A204.1 (cell line): ENCODE measurements around the gene MICAL1.

Experiments
- FAIRE-seq: peaks from 2 replicates; lab custom pipeline; 2012; peaks lifted over from hg19 to GRCh38; lab: Jason Lieb, UNC

Gene MICAL1

DNA sequence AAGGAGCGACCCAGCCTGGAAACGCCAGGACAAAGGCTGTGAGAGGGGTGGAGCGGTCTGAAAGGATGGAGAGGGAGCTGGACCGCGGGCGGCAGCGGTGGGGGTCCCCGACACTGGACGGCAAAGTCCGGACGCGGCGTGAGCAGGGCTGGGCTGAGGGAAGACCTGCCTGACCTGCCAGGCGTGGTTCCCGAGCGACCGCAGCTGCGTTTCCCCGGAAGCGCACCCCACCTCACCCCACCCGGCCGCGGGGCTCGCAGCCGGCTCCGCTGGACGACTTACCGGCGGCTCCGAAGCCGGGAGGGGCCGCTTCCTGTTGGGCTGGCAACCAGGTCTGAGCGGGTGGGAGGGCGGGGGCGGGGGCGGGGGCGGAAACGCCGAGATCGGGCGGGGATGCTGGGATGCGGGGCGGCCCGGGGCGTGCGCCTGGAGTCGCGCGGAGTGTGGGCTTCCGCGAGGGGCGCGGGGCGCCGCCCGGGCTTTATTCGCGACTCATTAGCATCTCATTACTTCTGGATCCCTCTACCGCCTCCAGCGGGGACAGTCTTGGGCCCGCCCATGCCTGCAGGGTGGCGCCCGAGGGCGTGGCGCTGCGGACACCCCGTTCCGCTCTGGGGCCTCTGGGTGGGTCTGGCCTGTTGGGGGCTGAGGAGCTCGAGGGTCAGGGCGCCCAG lies at the start of gene MICAL1:
TSS of gene MICAL1 (minus strand) at position 336 of the 674 bp plus-strand sequence. CDS start 1,576 bp downstream, outside the sequence.
- no peak for FAIRE-seq

DNA sequence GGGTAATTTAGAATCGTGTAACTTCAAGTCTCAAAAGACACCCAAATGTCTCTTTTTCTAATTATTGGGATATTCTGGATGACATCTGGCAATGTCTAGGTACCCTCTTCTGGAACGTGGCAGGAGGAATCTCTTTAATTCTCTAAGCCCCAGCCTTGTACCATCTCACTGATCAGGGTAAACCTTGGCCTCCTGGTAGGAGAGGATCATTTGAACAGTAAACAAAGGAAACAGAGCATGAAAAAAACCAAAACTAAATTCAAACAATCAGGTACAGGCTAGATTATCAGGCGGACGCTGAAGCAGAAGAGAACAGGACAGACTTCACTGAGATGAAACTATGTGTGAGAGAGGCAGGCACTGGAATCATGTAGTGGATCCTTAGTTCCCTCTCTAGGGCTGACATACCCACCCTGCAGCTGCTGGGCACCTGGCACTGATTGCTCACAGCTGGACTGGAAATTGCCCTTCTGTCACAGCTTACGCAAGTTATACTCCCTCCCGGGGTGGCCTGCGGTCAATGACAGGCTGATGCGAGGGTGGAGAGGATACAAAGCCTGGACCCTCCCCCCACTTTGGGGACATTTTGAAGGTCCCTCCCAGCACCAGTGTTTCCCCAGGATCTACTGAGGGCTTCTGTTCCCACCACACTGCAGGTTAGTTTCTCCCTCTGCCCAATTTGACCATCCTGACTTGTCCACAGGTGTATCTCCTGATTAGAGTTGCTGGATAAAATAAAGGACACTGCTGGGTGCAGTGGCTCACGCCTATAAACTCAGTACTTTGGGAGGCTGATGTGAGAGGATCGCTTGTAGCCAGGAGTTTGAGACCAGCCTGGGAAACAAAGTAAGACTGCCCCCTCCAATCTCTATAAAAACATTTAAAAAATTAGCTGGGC lies 48.0 kb upstream of the MICAL1 start:
- FAIRE-seq, result no peak

DNA sequence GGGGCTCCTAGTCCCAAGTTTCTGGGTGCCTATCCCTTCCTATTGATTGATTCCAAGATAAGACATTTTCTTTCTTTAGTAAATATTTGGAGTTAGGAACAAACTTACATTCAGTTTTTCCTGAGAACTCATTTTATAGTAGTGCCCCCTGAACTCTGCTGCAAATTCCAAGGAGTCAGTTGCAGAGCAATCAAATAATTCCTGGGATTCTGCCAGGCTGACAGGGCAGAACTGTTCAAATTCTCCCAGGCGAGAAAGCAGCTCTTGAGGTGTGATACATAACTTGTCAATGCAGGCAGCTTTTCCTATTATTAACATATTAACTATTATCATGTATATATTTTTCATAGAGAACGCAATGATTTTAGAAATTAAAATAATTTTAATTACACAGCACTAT lies 43.4 kb upstream of the MICAL1 start:
- FAIRE-seq, result no peak

- no peak for FAIRE-seq
These were observed 42.5 kb upstream of the MICAL1 start for GRCh38 chr6:109498052-109498451.

- no peak for FAIRE-seq
These were observed 40.6 kb upstream of the MICAL1 start for GRCh38 chr6:109496036-109496772.

- FAIRE-seq, result no peak
These were observed 38.3 kb upstream of the MICAL1 start for GRCh38 chr6:109493865-109494264.

GRCh38 chr6:109491207-109491938 lies 35.8 kb upstream of the MICAL1 start:
- FAIRE-seq, result no peak

DNA sequence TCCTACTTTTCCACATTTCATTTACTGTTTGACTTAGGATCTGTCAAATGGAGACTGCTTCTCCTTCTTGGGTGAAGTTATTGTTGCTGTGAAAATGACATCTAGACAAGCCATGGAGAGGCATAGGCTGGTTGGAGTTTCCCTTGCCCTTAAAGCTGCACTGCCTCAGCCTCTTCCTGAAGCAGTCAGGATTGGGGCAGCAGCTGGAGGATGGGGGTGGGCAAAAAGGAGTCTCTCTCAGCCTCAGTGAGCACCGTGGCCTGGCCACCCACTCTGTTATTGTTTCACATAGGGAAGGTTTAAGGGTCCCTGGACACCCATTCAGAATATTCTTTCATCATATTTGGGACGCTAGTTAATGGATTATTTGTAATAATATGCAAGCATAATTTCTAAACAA lies 35.1 kb upstream of the MICAL1 start:
- FAIRE-seq, result no peak

DNA sequence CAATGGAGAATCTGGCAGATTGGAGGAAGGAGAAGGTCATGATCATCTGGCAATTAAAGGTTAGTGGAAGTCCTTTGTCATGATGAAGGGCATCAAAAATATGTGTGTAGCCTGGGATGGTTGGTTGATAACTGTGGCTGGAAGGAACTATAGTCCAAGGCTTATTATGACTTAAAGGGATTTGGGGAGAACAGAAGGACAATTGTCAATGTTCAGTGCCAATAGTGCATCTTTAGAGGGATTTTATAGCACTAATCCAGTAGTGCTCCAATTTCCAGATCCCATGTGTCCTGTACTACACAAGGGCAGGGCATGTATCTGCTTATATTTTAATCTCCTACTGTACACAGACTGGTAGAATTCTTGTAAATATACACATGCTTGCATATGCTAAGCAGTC lies 32.4 kb upstream of the MICAL1 start:
- FAIRE-seq, result no peak

GRCh38 chr6:109486068-109486467 lies 30.5 kb upstream of the MICAL1 start:
- FAIRE-seq, result no peak

GRCh38 chr6:109485266-109485935 lies 29.8 kb upstream of the MICAL1 start:
- FAIRE-seq, result no peak

DNA sequence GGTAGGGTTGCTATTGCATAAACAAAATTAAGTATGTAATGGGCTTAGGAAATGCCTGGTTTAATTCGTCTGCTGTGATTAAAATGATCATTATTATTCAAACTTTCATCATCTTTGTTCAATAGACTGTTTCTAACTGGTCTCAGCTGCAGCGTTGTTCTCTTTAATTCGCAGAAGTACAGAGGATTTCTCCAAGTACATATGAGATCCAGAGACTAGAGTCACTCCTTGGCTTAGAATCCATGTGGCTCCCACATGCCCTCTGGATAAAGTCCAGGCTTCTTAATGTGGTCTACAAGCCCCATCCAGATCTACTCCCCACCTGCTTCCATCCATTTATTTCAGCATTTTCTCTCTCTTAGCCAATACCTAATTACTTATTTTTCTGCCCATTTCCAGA lies 28.6 kb upstream of the MICAL1 start:
- FAIRE-seq, result no peak

DNA sequence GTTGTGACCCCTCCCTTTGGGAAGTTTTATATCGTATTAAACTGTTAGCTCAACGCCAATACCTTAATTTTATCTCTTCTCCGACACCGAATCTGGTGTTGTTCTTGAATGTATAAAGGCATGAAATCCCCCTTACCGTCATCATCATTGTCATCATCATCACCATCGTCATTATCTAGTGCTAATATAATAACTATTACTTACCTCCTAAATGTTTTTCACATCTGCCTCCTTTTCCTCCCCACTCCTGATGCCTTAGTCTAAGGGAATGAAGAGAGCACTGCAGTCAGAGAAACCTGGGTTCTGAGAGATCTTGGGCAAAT lies 28.1 kb upstream of the MICAL1 start:
- FAIRE-seq, result no peak

GRCh38 chr6:109482905-109483734 lies 27.5 kb upstream of the MICAL1 start, which contains the start of gene ZBTB24:
Gene ZBTB24 (minus strand): TSS chr6:109483219. CDS start chr6:109482026, 1,193 bp downstream.
- FAIRE-seq, result no peak

DNA sequence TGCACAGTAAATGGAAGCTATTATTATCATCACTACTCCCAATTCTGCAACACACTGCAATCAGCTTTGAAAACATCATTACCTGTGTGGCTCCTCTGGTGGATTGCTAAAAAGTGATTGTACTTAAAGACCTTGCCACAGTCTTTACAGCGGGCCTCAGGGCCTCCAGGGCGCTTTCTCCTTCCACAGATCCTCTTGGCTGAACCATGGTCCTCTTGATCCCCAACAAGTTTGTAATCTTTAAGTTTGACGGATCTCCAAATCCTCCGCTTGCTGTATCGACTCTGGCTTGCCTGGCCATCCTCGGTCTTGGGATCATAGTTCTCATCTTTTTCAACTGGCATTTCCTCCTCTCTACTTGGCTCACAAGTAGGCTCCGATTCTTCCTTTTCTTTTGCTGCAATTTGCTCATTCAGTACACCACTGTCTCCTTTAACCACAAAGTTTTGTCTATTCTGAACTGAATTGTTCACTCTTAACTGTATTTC lies 25.5 kb upstream of the MICAL1 start:
- no peak for FAIRE-seq

DNA sequence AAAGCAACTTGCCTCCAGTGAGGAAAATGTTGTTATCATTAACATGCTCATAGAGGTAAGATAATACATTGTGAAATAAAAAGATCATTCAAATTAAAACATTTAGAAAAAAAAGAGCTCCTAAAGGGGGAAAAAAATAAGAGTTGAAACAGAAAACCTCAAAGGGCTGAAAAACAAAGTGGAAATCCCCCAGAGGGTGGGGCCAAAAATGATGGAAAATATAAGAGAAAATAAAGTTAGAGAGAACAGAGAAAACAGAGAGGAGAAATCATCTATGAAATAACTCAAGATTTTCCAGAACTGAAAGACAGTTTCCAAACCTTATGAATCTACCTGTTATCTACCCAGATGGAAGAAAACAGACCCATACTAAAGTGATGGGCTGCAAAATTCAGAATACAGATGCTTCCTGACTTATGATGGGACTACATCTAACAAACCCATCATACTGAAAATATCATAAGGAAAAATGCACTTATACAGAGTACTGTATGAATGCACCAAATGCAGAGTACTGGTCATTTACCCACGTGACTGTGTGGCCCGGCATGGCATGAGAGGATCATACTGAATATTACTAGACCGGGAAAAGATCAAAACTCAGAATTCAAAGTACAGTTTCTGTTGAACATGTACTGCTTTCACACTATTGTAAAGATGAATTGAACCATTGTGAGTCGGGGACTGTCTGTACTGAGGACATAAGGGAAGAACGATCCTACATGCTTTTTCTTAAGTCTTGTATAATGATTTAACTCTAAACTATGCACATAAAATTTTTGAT lies 23.5 kb upstream of the MICAL1 start:
- FAIRE-seq, result no peak

DNA sequence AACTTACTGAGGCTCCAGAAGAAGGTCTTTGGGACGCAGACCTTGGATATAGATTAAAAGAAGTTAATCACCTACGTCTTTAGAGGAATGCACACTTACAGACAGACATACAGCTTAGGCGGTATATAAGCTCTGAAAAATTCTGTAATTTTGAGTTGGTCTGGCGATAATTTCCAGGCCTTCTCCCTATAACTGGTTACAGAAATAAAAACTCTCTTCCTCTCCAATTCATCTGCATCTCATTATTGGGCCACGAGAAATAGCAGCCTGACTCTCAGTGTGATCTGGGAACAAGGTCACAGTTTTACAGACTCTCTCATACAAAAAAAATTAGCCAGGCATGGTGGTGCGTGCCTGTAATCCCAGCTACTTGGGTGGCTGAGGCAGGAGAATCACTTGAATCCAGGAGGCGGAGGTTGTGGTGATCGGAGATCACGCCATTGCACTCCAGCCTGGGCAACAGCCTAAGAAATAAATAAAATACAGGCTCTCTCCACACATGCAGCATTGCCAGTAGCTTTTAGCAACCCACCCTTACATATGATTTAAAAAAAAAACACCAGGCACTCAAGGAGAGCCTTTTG lies 22.7 kb upstream of the MICAL1 start:
- FAIRE-seq, result no peak

- FAIRE-seq, result no peak
These were observed 22.2 kb upstream of the MICAL1 start for GRCh38 chr6:109477725-109478124.

DNA sequence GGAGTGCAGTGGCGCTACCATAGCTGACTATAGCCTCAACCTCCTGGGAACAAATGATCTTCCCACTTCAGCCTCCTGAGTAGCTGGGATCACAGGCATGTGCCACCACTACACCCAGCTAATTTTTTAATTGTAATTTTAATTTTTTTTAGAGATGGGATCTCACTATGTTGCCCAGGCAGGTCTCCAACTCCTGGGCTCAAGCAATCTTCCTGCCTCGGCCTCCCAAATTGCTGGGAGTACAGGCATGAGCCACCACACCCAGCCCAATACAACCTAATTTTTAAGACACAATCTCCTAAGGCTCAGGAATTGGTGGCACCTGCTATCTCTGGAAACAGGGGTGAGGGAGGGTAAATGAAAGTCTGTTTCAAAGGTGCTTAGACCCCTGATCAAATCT lies 21.6 kb upstream of the MICAL1 start:
- FAIRE-seq, result no peak
